CD4-positive, alpha-beta T cell (primary cell): ENCODE results near the gene CLEC11A. TPM values are rescaled to one million over a fixed set of nuclear protein-coding genes. Genes with fewer than 3 reads are reported as not detected.
"Not testable (repeated sequence)": the region's sequence is repeated elsewhere in the genome, so short reads cannot be mapped to it uniquely, and the experiment has no call there.

Experiments used
- ATAC-seq: fragments of 200-7000 bp; cut with Tn5 transposase; one replicate; pipeline ENCODE4 v1.10.0; 2022; ENCODE audit warnings: mild to moderate bottlenecking; ENCODE audit not compliant: poor library complexity
- CTCF ChIA-PET: fragments of 350-600 bp; sonication (Branson Sonifier 250); formaldehyde crosslinking; loops from one replicate; lab custom pipeline; 2021; ENCODE audit warnings: antibody characterized with exemption, inconsistent platforms; lab: Charles Lee
- POLR2A ChIA-PET: fragments of 350-600 bp; sonication (Branson Sonifier 250); formaldehyde crosslinking; loops from one replicate; lab custom pipeline; 2021; ENCODE audit warnings: antibody characterized with exemption, inconsistent platforms; lab: Charles Lee
- DNase-seq, 14 experiments: peaks; one replicate each; pipeline ENCODE4 v3.0.0-alpha.2; 2013 to 2020; ENCODE audit warnings: mixed read lengths in 2 of 14
- H3K27ac ChIP-seq, 2 donors: one replicate each; pipeline versions ENCODE4 v1.5.1 to v1.7.0; 2013; ENCODE audit warnings: low read length in 2 of 2, low read depth in 1 of 2, mild to moderate bottlenecking in 1 of 2
- H3K27me3 ChIP-seq, 2 experiments: 1 replicate in 1 of 2; 2 replicates in 1 of 2; pipeline versions ENCODE4 v1.6.1 to v1.7.0; 2013; ENCODE audit warnings: low read length in 2 of 2, control low read depth in 1 of 2, mild to moderate bottlenecking in 1 of 2, moderate library complexity in 1 of 2; ENCODE audit not compliant: insufficient read depth in 2 of 2, control insufficient read depth in 1 of 2
- H3K36me3 ChIP-seq: one replicate; pipeline ENCODE4 v1.6.1; 2013; ENCODE audit warnings: low read length, control low read depth; ENCODE audit not compliant: insufficient read depth
- H3K4me1 ChIP-seq: one replicate; pipeline ENCODE4 v1.6.1; 2013; ENCODE audit warnings: low read length, control low read depth; ENCODE audit not compliant: insufficient read depth
- H3K4me3 ChIP-seq: one replicate; pipeline ENCODE4 v1.5.1; 2013; ENCODE audit warnings: mild to moderate bottlenecking, low read length, moderate library complexity
- H3K9me3 ChIP-seq, 2 experiments: 1 replicate in 1 of 2; 2 replicates in 1 of 2; pipeline versions ENCODE4 v1.6.1 to v1.7.0; 2013; ENCODE audit warnings: low read length in 2 of 2, mild to moderate bottlenecking in 2 of 2, control low read depth in 1 of 2, moderate library complexity in 1 of 2; ENCODE audit not compliant: control insufficient read depth in 1 of 2, insufficient read depth in 1 of 2
- H3K27ac Mint-ChIP-seq: one replicate; pipeline ENCODE4 v1.8.0; 2020; ENCODE audit warnings: mixed read lengths
- H3K27me3 Mint-ChIP-seq: one replicate; pipeline ENCODE4 v1.8.0; 2021; ENCODE audit warnings: mixed read lengths
- H3K36me3 Mint-ChIP-seq: one replicate; pipeline ENCODE4 v1.8.0; 2021; ENCODE audit warnings: low read depth, mixed read lengths
- H3K4me1 Mint-ChIP-seq: one replicate; pipeline ENCODE4 v1.8.0; 2021; ENCODE audit warnings: low read depth, mixed read lengths
- H3K4me3 Mint-ChIP-seq: one replicate; pipeline ENCODE4 v1.8.0; 2020; ENCODE audit warnings: mild to moderate bottlenecking, mixed read lengths
- H3K9me3 Mint-ChIP-seq: one replicate; pipeline ENCODE4 v1.8.0; 2020; ENCODE audit warnings: mixed read lengths
- CTCF ChIP-seq: fragments of 200-600 bp; IDR thresholded peaks from one replicate; pipeline ENCODE4 v1.8.0; 2022; ENCODE audit warnings: antibody characterized with exemption, mild to moderate bottlenecking
- intact Hi-C, 2 experiments: fragments of 100-400 bp; cut with DNase I in 1 of 2; cut with micrococcal nuclease in 1 of 2; formaldehyde crosslinking; loops; one replicate each; pipeline versions ENCODE4 v1.15.1 to v1.9.0; 2023 to 2025; cut with DNase I, micrococcal nuclease
- total RNA-seq, 174 experiments: library from RNA in 2 of 174; stranded (reverse) in 2 of 174; gene quantifications; one replicate each; pipeline ENCODE4 v1.2.3 and lab custom pipeline; 2021 to 2026

The CLEC11A gene
- total RNA-seq, 2 experiments from 2014 or later, result 3.1 to 3.3 TPM

- Histone ChIP-seq H3K36me3 (no peaks in the 10 kb centered on the region), H3K4me1 (no peaks in the 10 kb centered on the region), H3K27me3 (no peaks in the 10 kb centered on the region), H3K27ac (no peak overlapping the region), H3K4me3 (no peak overlapping the region), H3K9me3 (peaks cover 0 to 4% of the 10 kb centered on the region in 2 experiments)
- POLR2A ChIA-PET, result no interaction called here
- Mint-ChIP-seq H3K4me1 (no peaks in the 10 kb centered on the region), H3K36me3 (no peaks in the 10 kb centered on the region), H3K9me3 (no peaks in the 10 kb centered on the region), H3K27ac (no peak overlapping the region), H3K4me3 (no peak overlapping the region), H3K27me3 (peaks cover 30% of the 10 kb centered on the region)
- no peak for TF ChIP-seq CTCF
- ATAC-seq (no peak), DNase-seq (no peak)
- intact Hi-C loops, result no loop called here
- CTCF ChIA-PET, result no interaction called here
Observed at GRCh38 chr19:50764409-50764808, 41.2 kb downstream of the CLEC11A start.

GRCh38 chr19:50766746-50767145, 43.6 kb downstream of the CLEC11A start:
- H3K4me1 Mint-ChIP-seq, H3K4me1 ChIP-seq, H3K9me3 ChIP-seq, H3K4me3 Mint-ChIP-seq, H3K36me3 Mint-ChIP-seq, H3K27ac ChIP-seq, H3K27ac Mint-ChIP-seq, CTCF ChIA-PET, H3K36me3 ChIP-seq, POLR2A ChIA-PET, DNase-seq, H3K9me3 Mint-ChIP-seq, ATAC-seq, intact Hi-C loops, H3K27me3 ChIP-seq, H3K4me3 ChIP-seq: not testable (repeated sequence)
- H3K27me3 Mint-ChIP-seq, result peaks cover 30% of the 10 kb centered on the region

GRCh38 chr19:50767263-50767662, 44.1 kb downstream of the CLEC11A start:
- H3K9me3 Mint-ChIP-seq, intact Hi-C loops, DNase-seq, H3K4me3 Mint-ChIP-seq, ATAC-seq, H3K4me1 ChIP-seq, H3K4me3 ChIP-seq, CTCF ChIA-PET, H3K27ac ChIP-seq, H3K36me3 ChIP-seq, H3K9me3 ChIP-seq, H3K4me1 Mint-ChIP-seq, H3K27ac Mint-ChIP-seq, POLR2A ChIA-PET, H3K27me3 ChIP-seq, H3K36me3 Mint-ChIP-seq: not testable (repeated sequence)
- H3K27me3 Mint-ChIP-seq, result peaks cover 30% of the 10 kb centered on the region

GRCh38 chr19:50768277-50768676, 45.1 kb downstream of the CLEC11A start:
- Histone ChIP-seq H3K9me3 (no peaks in the 10 kb centered on the region), H3K36me3 (no peaks in the 10 kb centered on the region), H3K27ac (no peak overlapping the region), H3K4me1 (no peaks in the 10 kb centered on the region), H3K4me3 (no peak overlapping the region), H3K27me3 (peaks cover under 1 to 3% of the 10 kb centered on the region in 2 experiments)
- ChIA-PET CTCF (no interaction called here), POLR2A (no interaction called here)
- no peak for TF ChIP-seq CTCF
- no peak for ATAC-seq
- Mint-ChIP-seq H3K4me1 (no peaks in the 10 kb centered on the region), H3K36me3 (no peaks in the 10 kb centered on the region), H3K27ac (no peak overlapping the region), H3K27me3 (peaks cover 33% of the 10 kb centered on the region), H3K4me3 (no peak overlapping the region), H3K9me3 (no peaks in the 10 kb centered on the region)
- intact Hi-C loops, result no loop called here
- no peak for DNase-seq

GRCh38 chr19:50770164-50770563, 47.0 kb downstream of the CLEC11A start, which contains the start of gene GPR32:
TSS of gene GPR32 (plus strand) at chr19:50770464. CDS start at chr19:50770601, 137 bp downstream.
- H3K4me3 Mint-ChIP-seq, H3K4me1 ChIP-seq, H3K9me3 ChIP-seq, DNase-seq, H3K27ac ChIP-seq, ATAC-seq, POLR2A ChIA-PET, CTCF ChIA-PET, H3K9me3 Mint-ChIP-seq, intact Hi-C loops, H3K4me1 Mint-ChIP-seq, H3K36me3 ChIP-seq, H3K36me3 Mint-ChIP-seq, H3K27ac Mint-ChIP-seq, H3K4me3 ChIP-seq: not testable (repeated sequence)
- H3K27me3 ChIP-seq, result peaks cover 5 to 15% of the 10 kb centered on the region in 2 experiments
- peaks cover 42% of the 10 kb centered on the region for H3K27me3 Mint-ChIP-seq
